ENCODE results near the gene R3HDM2. TPM values are rescaled to one million over a fixed set of nuclear protein-coding genes. Genes with fewer than 3 reads are reported as not detected.
A peak's percentile ranks its signal among the peaks of the same experiment; 100 is the strongest.

Gene R3HDM2
- total and polyA plus RNA-seq, 2 of the 13 experiments (the other 11 are each of a cell fraction or from before 2014, with no cell fraction given), result 11.1 to 23.5 TPM

DNA sequence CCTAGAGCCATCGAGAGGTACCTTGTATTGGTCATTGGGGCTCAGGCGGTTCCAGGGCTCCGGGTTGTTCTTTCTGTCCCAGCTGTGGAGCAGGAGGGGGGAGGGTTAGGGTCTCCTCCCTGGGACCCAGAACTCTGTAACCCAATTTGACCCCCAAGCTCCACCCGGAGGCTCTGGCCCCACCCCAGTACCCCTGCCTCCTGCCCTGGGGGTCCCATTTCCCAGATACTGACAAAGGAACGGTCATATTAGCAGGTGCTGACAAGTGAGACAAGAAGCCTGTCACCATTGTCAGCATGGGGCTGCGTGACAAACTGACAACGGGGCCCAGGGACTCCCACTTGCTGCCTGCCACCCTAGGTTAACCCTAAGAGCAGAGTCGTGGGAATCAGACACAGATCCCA, 195.1 kb downstream of the R3HDM2 start:
- no peaks in the 10 kb centered on the region for H3K9me3 ChIP-seq (ENCODE audit: low read length)
- peaks cover 13% of the 10 kb centered on the region for H3K79me2 ChIP-seq (ENCODE audit: insufficient read depth, low read length)
- H3K27me3 ChIP-seq (ENCODE audit: control insufficient read depth in 1 of 2, insufficient read depth in 2 of 2, low read length in 2 of 2), result peaks cover 7 to 16% of the 10 kb centered on the region in 2 experiments; a peak in 4 of 5 replicates
- peaks cover 12% of the 10 kb centered on the region; the same call in 1 of the 2 replicates for H4K20me1 ChIP-seq (ENCODE audit: insufficient read depth, low read length)
- in situ Hi-C loops (cut with HindIII; ENCODE audit: extremely low pct_ligation_motif_present, low pct_unique_long_range_greater_than_20kb), result no loop called here
- peak overlapping the region in 1 of 3 experiments; percentile 37; a peak in 2 of 6 replicates for H3K4me3 ChIP-seq (replicated peaks in 1 of 3; ENCODE audit: insufficient read depth in 1 of 3, low read depth in 2 of 3, low read length in 3 of 3)
- BruUV-seq (replicated peaks), result no TSS peak
- ChIA-PET CTCF (ENCODE audit: low intra/inter-chr PET ratio, low total read pairs) (interaction anchor here (1.1 to 11.7 kb wide), 2 partner anchors 11 to 22 kb away, joined by 3 to 308 read pairs; partner anchors contain the start of gene NXPH4), POLR2A (interaction anchor here (1.3 to 1.4 kb wide), 2 partner anchors 11 to 105 kb away, joined by 3 read pairs; no protein-coding TSS in a partner anchor)
- no peak overlapping the region for H2AFZ ChIP-seq (ENCODE audit: low read length)
- H3K4me1 ChIP-seq (ENCODE audit: insufficient read depth, low read length), result peaks cover 85% of the 10 kb centered on the region
- TF ChIP-seq POLR2A (IDR thresholded peaks at IDR 0.05; ENCODE audit: insufficient read depth in 1 of 2, low read depth in 2 of 2, low read length in 2 of 2) (0 out of 4 replicates have a peak, but pooled peaks of 1 of the 2 experiments have one; percentile 17), SNRNP70 (IDR thresholded peaks at IDR 0.05; ENCODE audit: low read depth, low read length) (no peak)
- H3K4me2 ChIP-seq (ENCODE audit: low read depth, low read length), result no peak overlapping the region; the same call in 1 of the 2 replicates
- H3K27ac ChIP-seq (ENCODE audit: extremely low read length, insufficient read depth, low read length), result no peak overlapping the region
- ATAC-seq, result no peak
- no peak for FAIRE-seq
- H3K9ac ChIP-seq (ENCODE audit: insufficient read depth, low read depth, low read length), result no peak overlapping the region
- intact Hi-C loops (cut with micrococcal nuclease; ENCODE audit: unreplicated experiment), result no loop called here
- H3K36me3 ChIP-seq (replicated peaks in 1 of 2; ENCODE audit: control insufficient read depth in 1 of 2, insufficient read depth in 2 of 2, low read length in 2 of 2), result peaks cover 20 to 34% of the 10 kb centered on the region in 2 experiments
- WGBS (ENCODE audit: low lambda C conversion rate), result 94% methylated on average over 2 of the region's 8 CpGs
- no peak for DNase-seq (ENCODE audit: low spot score)

- Histone ChIP-seq H3K36me3 (replicated peaks in 1 of 2; ENCODE audit: control insufficient read depth in 1 of 2, insufficient read depth in 2 of 2, low read length in 2 of 2) (peaks cover 20 to 34% of the 10 kb centered on the region in 2 experiments), H3K9me3 (ENCODE audit: low read length) (no peaks in the 10 kb centered on the region), H3K9ac (ENCODE audit: insufficient read depth, low read depth, low read length) (no peak overlapping the region), H4K20me1 (ENCODE audit: insufficient read depth, low read length) (peaks cover 12% of the 10 kb centered on the region; the same call in 1 of the 2 replicates), H2AFZ (ENCODE audit: low read length) (no peak overlapping the region), H3K4me3 (replicated peaks in 1 of 3; ENCODE audit: insufficient read depth in 1 of 3, low read depth in 2 of 3, low read length in 3 of 3) (peak overlapping the region in 1 of 3 experiments; percentile 37; a peak in 1 of 6 replicates), H3K4me2 (ENCODE audit: low read depth, low read length) (no peak overlapping the region), H3K4me1 (ENCODE audit: insufficient read depth, low read length) (peaks cover 82% of the 10 kb centered on the region), H3K27ac (ENCODE audit: extremely low read length, insufficient read depth, low read length) (no peak overlapping the region), H3K27me3 (ENCODE audit: control insufficient read depth in 1 of 2, insufficient read depth in 2 of 2, low read length in 2 of 2) (peaks cover 4 to 10% of the 10 kb centered on the region in 2 experiments; a peak in 4 of 5 replicates), H3K79me2 (ENCODE audit: insufficient read depth, low read length) (peaks cover 19% of the 10 kb centered on the region)
- DNase-seq (ENCODE audit: low spot score) (peak; percentile 63), FAIRE-seq (no peak), ATAC-seq (peak; percentile 10)
- whole genome bisulfite sequencing (ENCODE audit: low lambda C conversion rate), result 86% methylated on average over 15 of the region's 26 CpGs
- ChIA-PET POLR2A (interaction anchor here (1.3 to 1.4 kb wide), 2 partner anchors 11 to 104 kb away, joined by 3 read pairs; no protein-coding TSS in a partner anchor), CTCF (ENCODE audit: low intra/inter-chr PET ratio, low total read pairs) (interaction anchor here (1.1 to 11.7 kb wide), 2 partner anchors 11 to 21 kb away, joined by 3 to 308 read pairs; partner anchors contain the start of gene NXPH4)
- in situ Hi-C loops (cut with HindIII; ENCODE audit: extremely low pct_ligation_motif_present, low pct_unique_long_range_greater_than_20kb), result no loop called here
- no TSS peak for BruUV-seq (replicated peaks)
- intact Hi-C loops (cut with micrococcal nuclease; ENCODE audit: unreplicated experiment), result no loop called here
- TF ChIP-seq ZNF609 (CRISPR knock-in tag; IDR thresholded peaks at IDR 0.05; ENCODE audit: borderline replicate concordance) (no peak), ZNF263 (CRISPR knock-in tag; IDR thresholded peaks at IDR 0.05) (peak; percentile 19; the same call in 1 of the 2 replicates)
- TF ChIP-seq, protein P1, sequence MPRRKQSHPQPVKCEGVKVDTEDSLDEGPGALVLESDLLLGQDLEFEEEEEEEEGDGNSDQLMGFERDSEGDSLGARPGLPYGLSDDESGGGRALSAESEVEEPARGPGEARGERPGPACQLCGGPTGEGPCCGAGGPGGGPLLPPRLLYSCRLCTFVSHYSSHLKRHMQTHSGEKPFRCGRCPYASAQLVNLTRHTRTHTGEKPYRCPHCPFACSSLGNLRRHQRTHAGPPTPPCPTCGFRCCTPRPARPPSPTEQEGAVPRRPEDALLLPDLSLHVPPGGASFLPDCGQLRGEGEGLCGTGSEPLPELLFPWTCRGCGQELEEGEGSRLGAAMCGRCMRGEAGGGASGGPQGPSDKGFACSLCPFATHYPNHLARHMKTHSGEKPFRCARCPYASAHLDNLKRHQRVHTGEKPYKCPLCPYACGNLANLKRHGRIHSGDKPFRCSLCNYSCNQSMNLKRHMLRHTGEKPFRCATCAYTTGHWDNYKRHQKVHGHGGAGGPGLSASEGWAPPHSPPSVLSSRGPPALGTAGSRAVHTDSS (CRISPR knock-in tag; conservative IDR thresholded peaks at IDR 0.05), result no peak
Measured at GRCh38 chr12:57235017-57235727, 195.7 kb downstream of the R3HDM2 start.
